ENCODE data around the gene KCNJ6.

KCNJ6 gene

GRCh38 chr21:37566790-37567615 is 349.3 kb downstream of the KCNJ6 start:
- Histone ChIP-seq H3K4me3 (ENCODE audit: low read depth, low read length) (no peak overlapping the region), H3K36me3 (replicated peaks) (no peaks in the 10 kb centered on the region), H3K27me3 (replicated peaks) (no peaks in the 10 kb centered on the region), H3K27ac (no peak overlapping the region)
- no peak for DNase-seq
- in situ Hi-C loops (cut with HindIII; ENCODE audit: low pct_ligation_motif_present, low sequenced_read_pairs) = no loop called here
- TF ChIP-seq CTCF (IDR thresholded peaks at IDR 0.05; ENCODE audit: low read depth, low read length, missing control alignments) = no peak

- H3K36me3 ChIP-seq (replicated peaks) = no peaks in the 10 kb centered on the region
- no peaks in the 10 kb centered on the region for H3K27me3 ChIP-seq (replicated peaks)
- no peak for DNase-seq
- H3K27ac ChIP-seq = no peak overlapping the region
- TF ChIP-seq CTCF (IDR thresholded peaks at IDR 0.05; ENCODE audit: low read depth, low read length, missing control alignments) = no peak
- in situ Hi-C loops (cut with HindIII; ENCODE audit: low pct_ligation_motif_present, low sequenced_read_pairs) = no loop called here
- no peak overlapping the region for H3K4me3 ChIP-seq (ENCODE audit: low read depth, low read length)
Observed at GRCh38 chr21:37565530-37566223, 350.6 kb downstream of the KCNJ6 start.

GRCh38 chr21:37564924-37565529 is 351.2 kb downstream of the KCNJ6 start:
- TF ChIP-seq CTCF (IDR thresholded peaks at IDR 0.05; ENCODE audit: low read depth, low read length, missing control alignments) = no peak
- no peaks in the 10 kb centered on the region for H3K27me3 ChIP-seq (replicated peaks)
- H3K36me3 ChIP-seq (replicated peaks) = no peaks in the 10 kb centered on the region
- H3K4me3 ChIP-seq (ENCODE audit: low read depth, low read length) = peak overlapping the region; percentile 65
- in situ Hi-C loops (cut with HindIII; ENCODE audit: low pct_ligation_motif_present, low sequenced_read_pairs) = no loop called here
- H3K27ac ChIP-seq = peak overlapping the region; percentile 99
- DNase-seq = peak; percentile 48

GRCh38 chr21:37564341-37564923 is 351.8 kb downstream of the KCNJ6 start:
- Histone ChIP-seq H3K4me3 (ENCODE audit: low read depth, low read length) (peak overlapping the region; percentile 65), H3K27me3 (replicated peaks) (no peaks in the 10 kb centered on the region), H3K36me3 (replicated peaks) (no peaks in the 10 kb centered on the region), H3K27ac (peak overlapping the region; percentile 99)
- DNase-seq = peak; percentile 99
- peak; percentile 6 for TF ChIP-seq CTCF (IDR thresholded peaks at IDR 0.05; ENCODE audit: low read depth, low read length, missing control alignments)
- in situ Hi-C loops (cut with HindIII; ENCODE audit: low pct_ligation_motif_present, low sequenced_read_pairs) = no loop called here

GRCh38 chr21:37563641-37564340 is 352.5 kb downstream of the KCNJ6 start:
- Histone ChIP-seq H3K4me3 (ENCODE audit: low read depth, low read length) (peak overlapping the region; percentile 65), H3K27ac (peak overlapping the region; percentile 99), H3K36me3 (replicated peaks) (no peaks in the 10 kb centered on the region), H3K27me3 (replicated peaks) (no peaks in the 10 kb centered on the region)
- in situ Hi-C loops (cut with HindIII; ENCODE audit: low pct_ligation_motif_present, low sequenced_read_pairs) = no loop called here
- peak; percentile 83 for DNase-seq
- peak; percentile 51 for TF ChIP-seq CTCF (IDR thresholded peaks at IDR 0.05; ENCODE audit: low read depth, low read length, missing control alignments)
